Measurements from ENCODE around the gene IGSF21.

Gene IGSF21

GRCh38 chr1:18313523-18313922 lies 205.9 kb downstream of the IGSF21 start:
- H3K4me3 ChIP-seq (replicated peaks; ENCODE audit: low read depth, low read length), result no peak overlapping the region
- DNase-seq (ENCODE audit: extremely low read depth, insufficient read length), result no peak
- no peaks in the 10 kb centered on the region; the same call in 1 of the 2 replicates for H3K27me3 ChIP-seq (replicated peaks; ENCODE audit: control insufficient read depth, insufficient read depth, low read length)
- no peaks in the 10 kb centered on the region for H3K36me3 ChIP-seq (ENCODE audit: control insufficient read depth, insufficient read depth, low read length)
- TF ChIP-seq CTCF (IDR thresholded peaks at IDR 0.05; ENCODE audit: insufficient read depth, low read length, poor library complexity, severe bottlenecking), result no peak

- no peak for DNase-seq (ENCODE audit: extremely low read depth, insufficient read length)
- no peaks in the 10 kb centered on the region for H3K27me3 ChIP-seq (replicated peaks; ENCODE audit: control insufficient read depth, insufficient read depth, low read length)
- H3K4me3 ChIP-seq (replicated peaks; ENCODE audit: low read depth, low read length), result no peak overlapping the region
- no peak for TF ChIP-seq CTCF (IDR thresholded peaks at IDR 0.05; ENCODE audit: insufficient read depth, low read length, poor library complexity, severe bottlenecking)
- H3K36me3 ChIP-seq (ENCODE audit: control insufficient read depth, insufficient read depth, low read length), result no peaks in the 10 kb centered on the region
Measured at GRCh38 chr1:18314399-18314798, 206.8 kb downstream of the IGSF21 start.

DNA sequence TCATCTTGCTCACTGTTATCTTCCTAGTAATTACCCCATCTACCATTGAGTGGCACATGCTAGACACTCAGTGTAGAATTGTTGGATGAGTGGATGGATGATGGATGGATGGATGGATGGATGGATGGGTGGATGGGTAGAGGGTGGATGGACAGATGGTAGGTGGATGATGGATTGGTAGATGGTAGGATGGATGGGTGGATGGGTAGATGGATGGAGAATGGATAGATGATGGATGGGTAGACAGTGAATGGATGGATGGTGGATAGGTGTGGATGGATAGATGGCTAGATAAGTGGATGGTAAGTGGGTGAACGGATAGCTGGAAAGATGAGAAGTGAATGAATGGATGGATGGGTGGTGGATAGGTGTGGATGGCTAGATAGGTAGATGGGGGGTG lies 207.9 kb downstream of the IGSF21 start:
- no peak for TF ChIP-seq CTCF (IDR thresholded peaks at IDR 0.05; ENCODE audit: insufficient read depth, low read length, poor library complexity, severe bottlenecking)
- DNase-seq (ENCODE audit: extremely low read depth, insufficient read length), result no peak
- H3K36me3 ChIP-seq (ENCODE audit: control insufficient read depth, insufficient read depth, low read length), result no peaks in the 10 kb centered on the region
- H3K4me3 ChIP-seq (replicated peaks; ENCODE audit: low read depth, low read length), result no peak overlapping the region
- no peaks in the 10 kb centered on the region for H3K27me3 ChIP-seq (replicated peaks; ENCODE audit: control insufficient read depth, insufficient read depth, low read length)

- Histone ChIP-seq H3K4me3 (replicated peaks; ENCODE audit: low read depth, low read length) (no peak overlapping the region), H3K27me3 (replicated peaks; ENCODE audit: control insufficient read depth, insufficient read depth, low read length) (no peaks in the 10 kb centered on the region; the same call in 1 of the 2 replicates), H3K36me3 (ENCODE audit: control insufficient read depth, insufficient read depth, low read length) (no peaks in the 10 kb centered on the region)
- no peak for DNase-seq (ENCODE audit: extremely low read depth, insufficient read length)
- no peak for TF ChIP-seq CTCF (IDR thresholded peaks at IDR 0.05; ENCODE audit: insufficient read depth, low read length, poor library complexity, severe bottlenecking)
Measured at GRCh38 chr1:18316764-18317163, 209.2 kb downstream of the IGSF21 start.

GRCh38 chr1:18319099-18319498 lies 211.5 kb downstream of the IGSF21 start:
- no peak for TF ChIP-seq CTCF (IDR thresholded peaks at IDR 0.05; ENCODE audit: insufficient read depth, low read length, poor library complexity, severe bottlenecking)
- Histone ChIP-seq H3K36me3 (ENCODE audit: control insufficient read depth, insufficient read depth, low read length) (no peaks in the 10 kb centered on the region), H3K27me3 (replicated peaks; ENCODE audit: control insufficient read depth, insufficient read depth, low read length) (no peaks in the 10 kb centered on the region; the same call in 1 of the 2 replicates), H3K4me3 (replicated peaks; ENCODE audit: low read depth, low read length) (no peak overlapping the region)
- no peak for DNase-seq (ENCODE audit: extremely low read depth, insufficient read length)

DNA sequence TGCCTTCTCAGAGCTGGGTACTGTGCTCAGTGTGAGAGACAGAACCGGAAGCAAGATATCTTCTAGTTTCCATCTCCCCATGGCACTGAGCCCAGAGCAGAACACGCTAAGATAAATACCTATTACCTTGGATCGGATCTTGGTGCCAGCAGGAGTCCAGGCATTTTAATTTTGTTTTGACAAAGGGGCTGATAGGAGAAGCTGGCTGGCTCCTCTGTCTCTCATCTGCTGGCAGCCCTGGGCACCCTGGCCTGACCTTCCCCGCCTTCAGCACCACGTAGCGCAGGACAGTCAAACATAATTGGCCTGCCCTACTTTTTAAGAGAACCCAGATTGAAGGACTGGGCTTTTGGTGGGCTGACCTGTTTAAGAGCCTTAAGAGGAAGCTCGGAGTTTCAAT lies 212.5 kb downstream of the IGSF21 start:
- Histone ChIP-seq H3K36me3 (ENCODE audit: control insufficient read depth, insufficient read depth, low read length) (no peaks in the 10 kb centered on the region), H3K4me3 (replicated peaks; ENCODE audit: low read depth, low read length) (no peak overlapping the region), H3K27me3 (replicated peaks; ENCODE audit: control insufficient read depth, insufficient read depth, low read length) (no peaks in the 10 kb centered on the region; the same call in 1 of the 2 replicates)
- DNase-seq (ENCODE audit: extremely low read depth, insufficient read length), result no peak
- no peak for TF ChIP-seq CTCF (IDR thresholded peaks at IDR 0.05; ENCODE audit: insufficient read depth, low read length, poor library complexity, severe bottlenecking)

Measured in GM06990 (cell line).